CD4-positive, alpha-beta T cell treated with Interferon alpha-2 for 1 hour (primary cell): Measurements from ENCODE around the gene FBXL19.

Source experiments
- DNase-seq, 2 donors: peaks; one replicate each; pipeline ENCODE4 v3.0.0-alpha.2; 2020 to 2022

Gene FBXL19

DNA sequence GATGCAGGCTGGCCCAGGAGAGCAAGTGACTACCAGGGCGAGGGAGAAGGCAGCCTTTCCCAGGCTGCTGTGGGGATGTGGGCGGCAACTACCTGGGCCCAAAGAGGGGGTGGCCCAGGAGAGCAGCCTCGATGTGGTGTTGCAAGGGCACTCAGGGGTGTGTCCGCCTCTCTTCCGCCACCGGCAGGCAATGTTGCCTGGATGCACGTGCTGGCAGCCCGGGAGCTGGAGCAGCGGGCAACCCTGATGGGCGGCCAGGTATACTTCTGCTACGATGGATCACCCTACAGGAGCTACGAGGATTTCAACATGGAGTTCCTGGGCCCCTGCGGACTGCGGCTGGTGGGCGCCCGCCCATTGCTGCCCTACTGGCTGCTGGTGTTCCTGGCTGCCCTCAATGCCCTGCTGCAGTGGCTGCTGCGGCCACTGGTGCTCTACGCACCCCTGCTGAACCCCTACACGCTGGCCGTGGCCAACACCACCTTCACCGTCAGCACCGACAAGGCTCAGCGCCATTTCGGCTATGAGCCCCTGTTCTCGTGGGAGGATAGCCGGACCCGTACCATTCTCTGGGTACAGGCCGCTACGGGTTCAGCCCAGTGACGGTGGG, 64.3 kb downstream of the FBXL19 start:
- DNase-seq = no peak

GRCh38 chr16:30989469-30990047, 66.2 kb downstream of the FBXL19 start:
- DNase-seq = no peak

DNA sequence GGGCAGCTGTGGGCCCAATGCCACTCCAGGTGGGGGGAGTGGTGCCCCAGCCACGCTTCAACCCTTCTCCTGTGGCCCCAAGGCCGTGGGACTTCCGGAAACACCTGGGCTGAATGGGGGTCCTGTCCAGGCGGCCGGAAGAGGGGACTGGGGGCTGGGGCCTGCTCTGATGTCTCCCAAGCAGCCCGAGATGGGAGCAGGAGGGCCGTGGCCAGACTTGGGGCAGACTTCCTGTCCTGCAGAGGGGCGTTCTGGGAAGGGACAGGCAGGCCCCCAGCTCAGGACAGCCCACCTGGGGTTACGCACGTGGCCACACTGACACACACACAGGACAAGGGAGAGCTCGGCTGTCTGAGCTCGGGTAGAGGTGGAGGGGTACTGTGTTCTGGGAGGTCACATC, 66.7 kb downstream of the FBXL19 start:
- no peak for DNase-seq

DNA sequence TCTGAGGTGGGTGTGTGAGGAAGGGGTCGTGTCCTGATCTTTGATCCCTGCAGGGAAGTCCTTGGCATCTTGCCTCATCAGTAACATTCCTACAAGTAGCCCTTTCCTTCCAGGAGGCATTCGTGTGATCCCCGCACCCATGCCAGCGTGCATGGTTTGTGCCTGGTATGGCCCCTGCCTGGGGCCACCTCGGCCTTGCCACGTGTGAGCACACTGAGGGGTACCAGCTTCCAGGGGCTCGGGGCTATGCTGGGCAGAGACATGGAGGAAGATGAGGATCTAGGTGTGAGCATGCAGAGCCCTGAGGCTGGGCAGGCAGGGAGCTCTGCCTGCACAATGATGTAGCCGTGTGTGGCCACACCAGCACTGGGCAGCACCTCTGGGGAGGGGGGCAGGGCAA, 67.7 kb downstream of the FBXL19 start:
- no peak for DNase-seq

GRCh38 chr16:30992276-30992780, 69.0 kb downstream of the FBXL19 start:
- DNase-seq = no peak

GRCh38 chr16:30992931-30993816, 69.8 kb downstream of the FBXL19 start:
- no peak for DNase-seq

DNA sequence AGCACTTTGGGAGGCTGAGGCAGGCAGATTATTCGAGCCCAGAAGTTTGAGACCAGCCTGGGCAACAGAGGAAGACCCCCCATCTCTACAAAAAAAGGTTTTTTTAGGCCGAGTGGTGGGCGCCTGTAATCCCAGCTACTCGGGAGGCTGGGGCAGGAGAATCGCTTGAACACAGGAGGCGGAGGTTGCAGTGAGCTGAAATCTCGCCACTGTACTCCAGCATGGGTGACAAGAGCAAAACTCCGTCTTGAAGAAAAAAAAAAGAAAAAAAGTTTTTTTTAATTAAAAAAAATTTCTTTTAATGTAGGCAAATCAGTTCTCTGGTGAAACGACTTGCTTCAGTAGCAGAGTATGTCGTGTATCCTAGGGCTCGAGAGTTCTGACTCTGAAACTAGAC, 72.6 kb downstream of the FBXL19 start:
- no peak for DNase-seq

GRCh38 chr16:30996324-30996984, 73.1 kb downstream of the FBXL19 start:
- no peak for DNase-seq

GRCh38 chr16:30996985-30997724, 73.8 kb downstream of the FBXL19 start:
- peak; percentile 81 to 87 for DNase-seq

GRCh38 chr16:30997725-30998711, 74.6 kb downstream of the FBXL19 start:
- no peak for DNase-seq
